GM19395 (cell line): ENCODE results near the gene TULP4.
"Not testable (repeated sequence)": the region's sequence is repeated elsewhere in the genome, so short reads cannot be mapped to it uniquely, and the experiment has no call there.

Experiments
- ATAC-seq: cut with Tn5 transposase; IDR thresholded peaks from one replicate; pipeline ENCODE4 v1.9.1; 2021; ENCODE audit warnings: mild to moderate bottlenecking, moderate library complexity; ENCODE audit not compliant: unreplicated experiment

The TULP4 gene

GRCh38 chr6:158499601-158500000 lies 187.3 kb downstream of the TULP4 start:
- ATAC-seq = no peak

- ATAC-seq = no peak
These were observed 187.9 kb downstream of the TULP4 start for GRCh38 chr6:158500016-158500735.

DNA sequence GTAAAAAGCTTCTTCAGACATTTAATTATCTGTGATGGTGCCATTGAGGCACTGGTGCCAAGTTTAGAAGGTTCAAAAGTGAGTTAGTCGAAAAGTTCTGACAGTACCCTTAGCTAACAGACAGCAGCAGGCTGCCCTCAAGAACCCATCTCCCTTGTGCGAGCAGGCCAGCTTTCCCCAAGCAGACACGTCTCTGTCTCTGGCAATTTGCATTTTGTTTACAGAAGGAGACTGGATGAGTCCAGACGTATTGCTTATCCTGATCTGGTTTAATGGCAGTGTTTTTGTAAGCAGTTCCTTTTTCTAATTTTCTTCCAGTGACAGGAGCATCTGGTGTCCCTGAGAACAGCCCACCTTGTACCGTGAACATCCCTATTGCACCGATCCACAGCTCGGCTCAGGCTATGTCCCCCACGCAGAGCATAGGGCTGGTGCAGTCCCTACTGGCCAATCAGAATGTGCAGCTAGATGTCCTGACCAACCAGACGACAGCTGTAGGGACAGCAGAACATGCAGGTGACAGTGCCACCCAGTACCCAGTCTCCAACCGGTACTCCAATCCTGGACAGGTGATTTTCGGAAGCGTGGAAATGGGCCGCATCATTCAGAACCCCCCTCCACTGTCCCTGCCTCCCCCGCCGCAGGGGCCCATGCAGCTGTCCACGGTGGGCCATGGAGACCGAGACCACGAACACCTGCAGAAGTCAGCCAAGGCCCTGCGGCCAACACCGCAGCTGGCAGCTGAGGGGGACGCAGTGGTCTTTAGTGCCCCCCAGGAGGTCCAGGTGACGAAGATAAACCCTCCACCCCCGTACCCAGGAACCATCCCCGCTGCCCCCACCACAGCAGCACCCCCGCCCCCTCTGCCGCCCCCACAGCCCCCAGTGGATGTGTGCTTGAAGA lies 189.3 kb downstream of the TULP4 start:
- no peak for ATAC-seq

GRCh38 chr6:158502263-158502950 lies 190.1 kb downstream of the TULP4 start:
- no peak for ATAC-seq

DNA sequence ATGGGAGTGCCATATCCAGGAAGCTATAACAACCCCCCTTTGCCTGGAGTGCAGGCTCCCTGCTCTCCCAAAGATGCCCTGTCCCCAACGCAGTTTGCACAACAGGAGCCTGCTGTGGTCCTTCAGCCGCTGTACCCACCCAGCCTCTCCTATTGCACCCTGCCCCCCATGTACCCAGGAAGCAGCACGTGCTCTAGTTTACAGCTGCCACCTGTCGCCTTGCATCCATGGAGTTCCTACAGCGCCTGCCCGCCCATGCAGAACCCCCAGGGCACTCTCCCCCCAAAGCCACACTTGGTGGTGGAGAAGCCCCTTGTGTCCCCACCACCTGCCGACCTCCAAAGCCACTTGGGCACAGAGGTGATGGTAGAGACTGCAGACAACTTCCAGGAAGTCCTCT lies 191.0 kb downstream of the TULP4 start:
- no peak for ATAC-seq

GRCh38 chr6:158503846-158504245 lies 191.6 kb downstream of the TULP4 start:
- no peak for ATAC-seq

DNA sequence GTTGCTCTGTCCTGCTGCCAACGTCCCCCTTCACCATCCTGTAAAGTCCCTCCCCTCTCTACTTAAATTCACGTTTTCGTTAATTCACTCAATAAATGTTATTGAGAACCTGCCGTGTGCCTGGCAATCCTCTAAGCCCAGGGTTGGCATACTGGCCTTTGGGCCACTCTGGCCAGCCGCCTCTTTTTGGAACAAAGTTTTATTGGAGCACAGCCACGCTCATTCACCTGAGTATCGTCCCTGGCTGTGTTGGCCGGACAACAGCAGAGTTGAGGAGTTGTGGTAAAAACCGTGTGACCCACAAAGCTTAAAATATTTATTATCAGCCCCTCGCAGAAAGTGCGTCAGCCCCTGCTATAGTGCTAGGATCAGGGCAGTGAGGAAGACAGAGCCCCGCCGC lies 192.9 kb downstream of the TULP4 start:
- no peak for ATAC-seq

DNA sequence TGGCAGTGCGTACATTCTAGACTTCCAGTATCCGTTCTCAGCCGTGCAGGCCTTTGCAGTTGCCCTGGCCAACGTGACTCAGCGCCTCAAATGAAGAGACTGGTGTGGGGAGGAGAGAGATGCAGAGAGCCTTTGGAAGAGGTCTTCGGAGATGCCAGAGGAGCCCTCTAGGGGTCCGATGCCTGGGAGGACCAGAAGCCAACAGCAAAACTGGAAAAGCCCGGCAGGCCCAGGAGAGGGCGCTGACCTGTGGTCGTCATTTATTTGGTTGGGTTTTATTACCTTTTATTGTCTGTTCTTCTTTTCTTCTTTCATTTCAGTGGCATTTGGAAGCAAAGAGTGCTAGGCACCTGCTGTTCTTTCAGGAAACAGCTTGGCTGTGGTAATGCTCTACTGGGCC lies 194.3 kb downstream of the TULP4 start:
- no peak for ATAC-seq

DNA sequence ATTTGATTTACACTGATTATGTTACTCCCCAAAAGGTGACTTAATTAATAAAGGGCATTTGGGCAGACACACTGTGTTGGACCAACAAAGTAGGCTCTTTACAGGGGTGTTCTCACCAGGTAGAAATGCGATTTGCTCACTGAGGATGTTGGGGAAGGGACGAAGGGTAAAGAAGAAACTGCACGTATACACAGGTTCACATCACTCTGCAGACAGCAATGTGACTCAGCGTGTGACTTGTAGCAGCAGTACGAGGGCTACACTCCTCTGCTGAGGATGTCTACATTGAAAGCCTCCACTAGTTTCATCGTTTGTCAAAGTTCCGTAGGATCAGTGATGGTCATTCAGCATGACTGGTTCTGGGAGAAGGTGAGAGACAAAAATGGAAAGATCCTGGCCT lies 194.9 kb downstream of the TULP4 start:
- ATAC-seq = no peak

GRCh38 chr6:158508450-158508849 lies 196.2 kb downstream of the TULP4 start:
- no peak for ATAC-seq

DNA sequence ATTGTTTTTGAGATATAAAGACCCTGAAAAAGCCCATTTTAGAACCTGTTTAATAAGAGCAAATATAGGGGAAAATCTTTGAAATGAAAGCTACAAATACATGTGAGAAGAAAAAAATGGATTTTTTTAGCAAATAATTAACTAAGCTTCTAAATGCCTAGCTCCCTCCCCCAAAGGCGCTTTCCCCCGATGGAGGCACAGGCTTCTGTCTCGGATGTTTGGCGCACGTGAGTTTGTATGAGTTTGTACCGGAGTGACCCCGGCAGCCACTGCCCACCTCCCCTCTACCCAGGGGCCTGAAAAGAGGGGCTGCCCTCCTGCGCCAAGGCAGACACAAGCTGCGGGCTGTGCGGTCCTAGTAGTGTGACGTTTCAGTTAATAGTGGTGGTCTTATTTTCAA lies 197.2 kb downstream of the TULP4 start:
- no peak for ATAC-seq

DNA sequence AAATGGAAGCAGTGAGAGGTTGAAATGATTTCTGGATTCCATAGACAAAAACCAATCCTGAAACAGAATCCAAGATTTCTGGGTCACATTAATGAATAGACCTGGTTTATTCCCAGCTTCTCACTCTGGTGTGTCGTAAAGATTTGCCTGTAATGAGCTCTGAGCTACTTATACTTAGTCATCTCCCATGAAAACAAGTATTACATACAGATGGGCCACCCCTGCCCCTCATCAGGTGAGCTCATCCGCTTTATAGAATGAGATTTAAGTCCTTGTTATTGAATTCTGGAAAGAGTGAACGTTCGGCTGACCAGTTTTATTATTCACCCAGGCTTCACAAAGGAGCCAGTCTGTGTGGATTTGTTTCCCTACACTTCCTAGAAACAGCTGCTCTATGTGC lies 200.5 kb downstream of the TULP4 start:
- ATAC-seq = no peak

GRCh38 chr6:158514176-158514575 lies 201.9 kb downstream of the TULP4 start:
- no peak for ATAC-seq

GRCh38 chr6:158514991-158515390 lies 202.7 kb downstream of the TULP4 start:
- no peak for ATAC-seq

- ATAC-seq = no peak
These were observed 203.8 kb downstream of the TULP4 start for GRCh38 chr6:158516098-158516497.

DNA sequence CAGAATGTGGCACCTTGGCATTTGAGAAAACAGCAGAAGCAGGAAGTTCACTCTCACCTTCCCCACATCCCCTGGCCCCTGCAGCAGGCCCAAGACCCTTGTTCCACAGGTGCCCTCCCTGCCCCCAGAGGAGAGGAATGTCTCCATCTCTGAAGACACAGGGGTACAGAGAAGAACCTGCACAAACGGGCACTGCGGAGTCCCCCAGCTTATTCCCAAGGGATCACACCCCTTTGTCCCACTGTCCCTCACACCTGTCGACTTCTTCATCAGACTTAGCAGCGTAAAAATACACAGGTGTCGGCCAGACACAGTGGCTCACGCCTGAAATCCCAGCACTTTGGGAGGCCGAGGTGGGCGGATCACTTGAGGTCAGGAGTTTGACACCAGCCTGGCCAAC lies 204.8 kb downstream of the TULP4 start:
- ATAC-seq = no peak

GRCh38 chr6:158517581-158517980 lies 205.3 kb downstream of the TULP4 start:
- ATAC-seq = peak; percentile 54

- ATAC-seq = peak; percentile 78
These were observed 206.2 kb downstream of the TULP4 start for GRCh38 chr6:158518191-158519127.

DNA sequence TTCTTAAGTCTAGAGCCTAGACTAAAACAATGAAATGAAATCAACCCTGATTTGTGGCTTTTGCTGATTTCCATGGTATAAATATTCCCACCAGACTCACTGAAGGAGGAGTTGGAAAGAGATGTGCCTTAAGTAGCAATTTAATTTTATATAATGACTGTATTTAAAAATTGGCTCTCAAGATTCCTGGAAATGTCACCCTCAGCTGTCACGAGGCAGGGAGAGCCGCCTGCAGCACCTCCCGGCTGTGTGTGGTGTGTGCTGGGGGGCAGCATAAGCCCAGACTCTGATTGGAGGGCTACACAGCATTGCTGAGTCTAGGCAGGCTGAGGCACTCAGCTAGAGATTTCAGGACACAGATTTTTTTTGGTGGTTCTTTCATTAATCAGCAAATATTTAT lies 207.0 kb downstream of the TULP4 start:
- no peak for ATAC-seq

GRCh38 chr6:158519761-158520160 lies 207.5 kb downstream of the TULP4 start:
- ATAC-seq = no peak

- ATAC-seq = not testable (repeated sequence)
These were observed 208.7 kb downstream of the TULP4 start for GRCh38 chr6:158520975-158521374.
